Nucleus accumbens (tissue), 56 donors: ENCODE measurements around the gene HOXA6.

Experiments
- DNase-seq, 56 donors: peaks; one replicate each; lab custom pipeline; 2025; lab: John Stamatoyannopoulos, UW

HOXA6 gene

DNA sequence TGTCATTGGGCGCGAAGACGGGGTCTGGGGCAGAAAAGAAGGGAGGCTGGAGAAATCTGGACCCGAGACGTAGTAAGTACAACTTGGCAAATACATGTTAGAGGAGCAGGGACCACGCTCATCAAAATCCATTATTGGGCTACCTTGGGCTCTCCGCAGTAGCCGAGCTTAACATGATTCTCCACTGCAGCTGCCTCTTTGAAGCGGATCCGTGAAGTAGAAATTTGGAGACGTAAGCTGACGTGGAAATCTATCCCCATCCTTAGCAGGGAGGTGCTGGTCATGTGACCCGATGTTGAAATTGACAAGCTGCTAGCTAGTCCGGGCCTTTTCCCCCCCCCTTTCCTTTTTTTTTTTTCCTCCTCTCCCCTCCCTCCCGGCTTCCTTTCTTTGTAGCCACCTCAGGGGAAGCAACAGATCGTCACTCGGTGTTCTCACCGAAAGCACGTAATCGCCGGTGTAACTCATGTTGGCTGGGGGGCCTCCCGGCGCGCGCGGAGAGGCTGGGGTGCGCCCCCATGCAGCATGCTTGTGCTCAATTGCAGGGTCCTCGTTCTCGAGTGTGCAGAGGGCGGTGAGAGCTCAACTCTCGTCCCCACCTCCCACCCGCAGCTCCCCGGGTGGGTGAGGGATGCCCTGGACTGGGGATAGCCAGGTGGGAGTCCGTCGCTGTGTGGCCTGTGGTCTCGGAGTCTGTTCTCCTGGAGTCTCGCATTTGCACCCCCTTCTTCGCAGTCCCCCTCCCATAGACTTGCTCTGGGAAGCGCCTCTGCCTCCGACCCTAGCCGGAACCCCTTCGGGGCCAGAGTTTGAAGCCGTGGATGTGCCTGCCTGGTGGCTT, 37.7 kb upstream of the HOXA6 start, which contains the start of gene HOXA11:
TSS of gene HOXA11 (minus strand) at position 220 of the 841 bp plus-strand sequence. CDS start at position 132, 88 bp downstream.
- DNase-seq, result no peak

DNA sequence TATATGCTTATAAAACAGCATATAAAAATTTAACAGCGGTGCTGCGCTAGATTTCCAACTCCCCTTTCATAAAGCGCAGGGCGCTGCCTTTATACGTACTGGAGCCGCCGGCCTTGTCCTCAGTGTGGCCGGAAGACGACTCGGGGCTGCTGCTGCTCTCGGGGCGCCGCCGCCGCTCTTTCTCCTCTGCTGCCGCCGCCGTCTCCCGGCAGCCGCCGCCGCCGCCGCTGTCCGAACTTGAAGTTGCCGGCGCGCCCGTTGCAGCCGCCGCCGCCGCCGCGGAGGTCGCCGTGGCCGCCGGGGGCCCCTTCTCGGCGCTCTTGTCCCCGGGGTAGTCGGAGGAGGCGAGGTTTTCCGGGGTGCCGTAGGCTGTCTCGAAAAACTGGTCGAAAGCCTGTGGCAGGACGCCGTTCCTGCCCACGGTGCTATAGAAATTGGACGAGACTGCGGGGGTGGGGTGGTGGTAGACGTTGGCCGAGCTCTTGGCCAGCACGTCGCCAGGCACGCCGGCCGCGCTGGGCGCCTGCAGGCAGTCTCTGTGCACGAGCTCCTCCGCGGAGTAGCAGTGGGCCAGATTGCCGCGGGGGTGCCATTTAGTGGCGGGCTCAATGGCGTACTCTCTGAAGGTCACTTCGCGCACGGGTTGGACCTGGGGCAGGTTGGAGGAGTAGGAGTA, 36.9 kb upstream of the HOXA6 start:
- DNase-seq, result no peak

DNA sequence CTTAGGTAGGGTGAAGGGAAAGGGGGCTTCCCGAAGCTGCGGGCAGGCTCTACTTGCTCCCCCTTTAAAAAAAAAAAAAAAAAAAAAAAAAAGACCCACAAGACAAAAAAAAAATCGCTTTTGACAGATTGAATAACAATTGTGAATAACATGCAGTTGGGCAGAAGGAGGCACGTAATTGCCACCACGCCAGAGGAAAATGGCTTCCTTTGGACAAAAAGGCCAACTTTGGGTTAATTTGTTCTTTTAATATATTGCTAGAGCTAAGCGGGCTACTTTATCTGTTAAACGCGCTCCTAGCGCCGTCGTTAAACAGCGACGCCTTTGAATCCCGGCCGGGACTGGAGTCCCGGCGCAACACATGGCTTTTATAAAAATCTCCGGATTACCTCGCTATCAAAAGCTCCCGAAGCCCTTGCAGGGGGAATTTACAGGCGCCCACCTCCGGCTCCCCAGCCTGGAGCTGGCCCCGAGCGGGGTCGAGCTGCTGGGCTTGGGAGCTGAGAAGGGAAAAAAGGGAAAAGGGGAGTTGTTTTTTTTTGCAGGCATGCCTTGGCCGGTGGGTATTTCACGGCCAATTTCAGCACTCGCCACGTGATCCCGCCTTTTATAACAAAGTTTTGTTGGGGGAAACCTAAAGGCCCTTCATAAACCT, 36.2 kb upstream of the HOXA6 start:
- no peak for DNase-seq

DNA sequence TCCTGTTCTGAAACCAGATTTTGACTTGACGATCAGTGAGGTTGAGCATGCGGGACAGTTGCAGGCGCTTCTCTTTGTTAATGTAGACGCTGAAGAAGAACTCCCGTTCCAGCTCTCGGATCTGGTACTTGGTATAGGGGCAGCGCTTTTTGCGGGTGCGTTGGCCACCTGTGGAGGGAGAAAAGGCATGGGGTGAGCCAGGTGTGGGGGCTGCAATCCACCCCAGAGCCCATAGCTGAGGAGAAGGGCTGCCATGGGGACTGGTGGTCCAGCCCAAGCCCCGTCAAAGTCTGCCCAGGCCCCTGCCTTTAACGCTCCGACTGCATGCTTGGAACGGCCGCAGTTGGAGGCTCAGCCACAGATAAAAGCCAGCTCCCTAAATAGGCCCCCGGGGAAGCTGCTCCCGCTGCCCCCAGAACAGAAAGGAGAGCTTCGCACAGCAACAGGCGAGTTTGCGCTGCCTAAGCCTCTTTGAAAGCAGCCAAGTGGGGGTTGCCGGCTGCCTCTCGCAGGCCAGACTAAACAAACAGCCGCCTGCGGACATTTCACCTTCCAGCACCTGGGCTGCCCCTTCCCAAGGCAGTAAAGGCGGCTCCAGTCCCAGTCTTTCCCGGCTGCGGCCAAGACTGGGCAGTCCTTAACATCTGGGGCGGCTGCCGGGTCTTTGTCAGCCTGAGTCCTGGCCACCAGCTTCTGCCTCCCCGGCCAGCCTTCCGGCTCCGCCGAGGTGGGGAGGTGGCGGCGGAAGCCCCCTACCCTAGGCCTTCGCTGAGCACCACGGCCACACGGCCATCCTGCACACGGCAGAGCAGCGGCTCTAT, 35.5 kb upstream of the HOXA6 start:
- no peak for DNase-seq

DNA sequence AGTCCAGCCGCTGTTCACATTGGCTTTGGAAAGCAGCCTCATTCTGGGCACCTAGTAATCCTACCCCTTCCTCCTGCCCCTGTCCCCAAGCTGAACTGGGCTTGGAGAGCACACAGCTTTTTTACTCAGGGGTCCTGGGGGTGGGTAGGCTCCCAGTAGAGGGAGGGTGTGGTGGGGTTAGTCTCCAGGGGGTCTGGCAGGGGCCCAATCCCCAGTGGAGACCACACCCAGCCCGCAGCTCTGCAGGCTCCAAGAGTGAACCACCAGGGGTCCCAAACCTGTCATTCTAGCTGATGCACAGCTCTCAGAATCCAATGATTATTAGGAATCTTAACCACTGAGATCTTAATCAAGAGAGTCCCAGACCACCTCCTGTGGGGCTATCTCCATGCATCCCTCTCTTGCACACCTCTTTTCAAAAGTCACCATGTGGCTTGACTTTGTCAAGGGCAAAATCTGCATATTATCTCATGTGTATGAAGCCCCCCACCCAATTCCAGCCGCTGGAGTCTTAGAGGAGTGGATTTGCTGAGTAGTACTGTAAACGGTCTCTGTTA, 34.8 kb upstream of the HOXA6 start:
- DNase-seq, result no peak

GRCh38 chr7:27181795-27182275, 34.3 kb upstream of the HOXA6 start:
- no peak for DNase-seq

- no peak for DNase-seq
These were observed 33.2 kb upstream of the HOXA6 start for GRCh38 chr7:27180431-27181420.

- peak in 4 of 56 donors; percentile 9 to 53 (median 11) for DNase-seq
These were observed 32.2 kb upstream of the HOXA6 start for GRCh38 chr7:27179503-27180430.

DNA sequence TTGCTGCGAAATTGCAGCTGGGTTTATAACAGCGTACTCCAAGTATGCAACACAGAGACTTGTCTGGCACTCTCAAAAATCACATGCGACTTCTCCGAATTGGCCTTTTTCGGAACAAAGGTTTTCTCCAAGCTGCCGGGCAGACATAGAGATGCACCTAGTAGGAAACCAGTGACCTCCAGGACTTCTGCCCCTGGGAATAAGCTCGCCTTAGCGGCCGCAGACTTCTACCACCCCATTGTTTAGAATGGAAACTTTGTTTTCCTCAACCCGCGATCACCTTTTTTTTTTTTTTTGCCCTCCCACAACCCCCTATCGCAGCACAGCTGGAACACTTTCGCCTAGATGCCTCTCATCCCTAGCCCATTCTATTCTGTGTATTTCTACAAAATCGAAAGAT, 31.5 kb upstream of the HOXA6 start:
- no peak for DNase-seq

- no peak for DNase-seq
These were observed 30.8 kb upstream of the HOXA6 start for GRCh38 chr7:27178366-27178765.

GRCh38 chr7:27177795-27178320, 30.3 kb upstream of the HOXA6 start:
- DNase-seq, result no peak

DNA sequence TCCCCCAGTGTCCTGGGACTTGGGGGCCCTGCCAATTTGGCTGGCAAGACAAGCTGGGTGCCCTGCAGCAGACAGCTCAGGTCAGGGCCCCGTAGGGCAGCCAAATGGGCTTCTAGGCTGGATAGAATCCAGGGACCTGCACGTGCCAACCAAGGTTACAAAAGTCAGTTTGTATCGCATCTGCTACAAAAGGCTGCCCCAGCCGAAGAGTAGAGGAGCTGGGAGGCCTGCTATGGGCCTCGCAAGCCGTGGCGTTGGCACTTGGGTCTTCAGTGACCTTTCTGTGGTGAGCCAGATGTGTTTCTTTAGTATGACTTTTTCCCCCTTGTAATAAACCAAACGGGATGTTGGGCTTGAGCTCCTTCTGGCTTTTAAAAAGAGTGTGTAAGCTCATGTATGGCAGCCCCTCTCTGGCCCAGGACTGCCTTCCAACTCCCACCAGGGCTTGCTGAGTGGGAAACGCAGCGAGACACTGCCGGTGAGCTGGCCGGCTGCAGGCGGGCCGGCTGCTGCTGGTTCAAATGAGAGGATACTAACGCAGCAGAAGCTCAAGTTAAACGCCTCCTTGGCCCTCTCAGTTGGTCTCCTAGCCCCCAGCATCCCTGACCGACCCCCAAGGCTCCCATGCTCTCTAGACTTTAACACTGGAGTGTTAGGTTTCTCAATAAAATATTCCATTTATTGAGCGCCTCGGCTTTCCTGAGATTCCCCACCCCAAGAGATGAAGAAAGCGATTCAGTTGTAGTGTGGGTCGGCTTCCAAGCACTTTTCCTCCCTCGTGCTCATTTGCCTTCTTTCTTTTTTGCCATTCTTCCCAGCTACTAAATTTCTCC, 29.6 kb upstream of the HOXA6 start:
- DNase-seq, result no peak

DNA sequence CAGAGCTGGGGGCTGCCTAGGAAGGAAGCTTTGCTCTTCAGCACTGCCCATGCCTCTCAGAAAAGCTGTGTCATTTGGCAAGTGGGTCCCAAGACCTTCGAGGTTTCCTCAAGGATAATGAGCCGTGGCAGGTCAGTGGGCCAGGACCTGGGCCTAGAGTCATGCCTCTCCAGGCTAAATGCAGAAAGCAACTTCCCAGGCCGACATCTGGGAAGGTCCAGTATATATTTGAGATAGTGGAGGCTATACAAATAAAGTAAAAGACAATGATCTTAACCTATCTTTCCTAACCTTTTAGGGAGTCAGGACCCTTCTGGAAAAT, 28.9 kb upstream of the HOXA6 start:
- no peak for DNase-seq

- no peak for DNase-seq
These were observed 28.3 kb upstream of the HOXA6 start for GRCh38 chr7:27175626-27176523.

DNA sequence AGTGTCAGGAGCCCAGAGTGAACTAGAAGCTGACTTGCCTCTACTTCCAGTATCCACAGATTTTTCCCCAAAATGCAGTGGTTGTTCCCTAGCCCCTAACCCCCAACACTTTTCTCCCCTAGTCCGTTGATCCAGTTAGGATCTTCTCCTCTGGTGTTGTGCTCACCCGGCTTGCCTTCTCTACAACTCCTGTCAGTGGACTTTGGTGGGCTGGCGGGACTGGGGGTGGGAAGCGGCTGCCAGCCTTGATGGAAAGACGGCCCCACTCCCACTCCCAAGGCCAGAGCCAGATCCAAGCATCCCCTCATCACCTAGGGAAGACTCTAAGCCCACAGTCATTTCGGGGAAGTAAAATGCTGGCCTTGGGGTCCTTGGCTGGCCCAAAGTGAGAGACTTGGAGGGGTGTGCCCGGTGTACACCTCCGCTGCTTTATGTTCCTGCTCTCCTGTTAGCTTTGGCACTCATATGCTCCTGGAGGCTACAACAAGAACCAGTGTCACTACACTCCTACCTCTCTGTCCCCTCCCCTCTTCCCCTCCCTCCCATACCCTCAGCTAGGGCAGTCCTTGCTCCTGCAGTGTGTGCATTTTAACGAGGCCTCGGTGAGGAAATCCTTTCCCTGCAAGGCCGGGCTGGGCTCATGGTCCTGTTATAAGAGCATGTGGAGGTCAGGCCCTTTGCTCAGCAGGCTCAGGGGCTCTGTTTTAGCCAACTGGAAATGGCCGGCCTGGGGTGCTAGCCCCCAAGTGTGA, 27.5 kb upstream of the HOXA6 start:
- DNase-seq, result no peak
